GM12878 (cell line): Measurements from ENCODE around the gene KIAA2012. TPM values are rescaled to one million over a fixed set of nuclear protein-coding genes. Genes with fewer than 3 reads are reported as not detected.

Experiments used
- ATAC-seq: fragments of 200-7000 bp; cut with Tn5 transposase; 3 replicates; pipeline ENCODE4 v1.9.1; 2020; ENCODE audit warnings: mild to moderate bottlenecking, moderate library complexity
- BruUV-seq: library from RNA; stranded (reverse); fragments of 400-500 nt; replicated peaks from 2 replicates; lab custom pipeline; 2021; lab: Mats Ljungman, UMichigan
- CTCF ChIA-PET: fragments of 300-600 bp; sonication (Branson Sonifier 250); formaldehyde crosslinking; extraction: SDS; loops from one replicate; lab custom pipeline; 2021; ENCODE audit warnings: inconsistent platforms; lab: Yijun Ruan, JAX
- POLR2A ChIA-PET: fragments of 350-600 bp; formaldehyde crosslinking; extraction: SDS; loops from one replicate; lab custom pipeline; 2021; ENCODE audit warnings: inconsistent platforms; lab: Charles Lee
- RAD21 ChIA-PET: fragments of 300-600 bp; sonication (Branson Sonifier 250); formaldehyde crosslinking; loops from one replicate; lab custom pipeline; 2023; ENCODE audit warnings: antibody characterized with exemption; ENCODE audit not compliant: unreplicated experiment; lab: Charles Lee
- SMC1A ChIA-PET: fragments of 300-600 bp; sonication (Branson Sonifier 250); formaldehyde crosslinking; loops from one replicate; lab custom pipeline; 2023; ENCODE audit not compliant: unreplicated experiment, uncharacterized antibody; lab: Charles Lee
- DNase-seq: peaks from one replicate; pipeline ENCODE4 v3.0.0-alpha.2; 2011; ENCODE audit warnings: low read depth, low spot score
- FAIRE-seq: peaks from 3 replicates; lab custom pipeline; 2011; peaks lifted over from hg19 to GRCh38; lab: Jason Lieb, UNC
- H2AFZ ChIP-seq: 2 replicates; pipeline ENCODE4 v1.6.0; 2011; ENCODE audit warnings: low read depth, low read length, control low read depth; ENCODE audit not compliant: control insufficient read depth
- H3K27ac ChIP-seq: 2 replicates; pipeline ENCODE4 v1.5.1; 2011; ENCODE audit warnings: control low read depth; ENCODE audit not compliant: control insufficient read depth, insufficient read depth
- H3K27me3 ChIP-seq, 2 experiments: replicated peaks in 1 of 2; 2 replicates each; pipeline versions ENCODE4 v1.6.0 to v1.6.1; 2011; ENCODE audit warnings: low read length in 1 of 2; ENCODE audit not compliant: control insufficient read depth in 2 of 2, insufficient read depth in 2 of 2
- H3K36me3 ChIP-seq, 2 experiments: 2 replicates each; pipeline ENCODE4 v1.5.1; 2011; ENCODE audit warnings: low read length in 1 of 2; ENCODE audit not compliant: control insufficient read depth in 2 of 2, insufficient read depth in 2 of 2
- H3K4me1 ChIP-seq: 2 replicates; pipeline ENCODE4 v1.6.1; 2011; ENCODE audit warnings: mild to moderate bottlenecking, low read length, moderate library complexity, mixed read lengths; ENCODE audit not compliant: control insufficient read depth, insufficient read depth
- H3K4me2 ChIP-seq: 2 replicates; pipeline ENCODE4 v1.6.0; 2011; ENCODE audit warnings: control low read depth; ENCODE audit not compliant: control insufficient read depth, insufficient read depth
- H3K4me3 ChIP-seq: fragments of 200-600 bp; sonication (generic); 2 replicates; pipeline ENCODE4 v1.5.1; 2016
- H3K79me2 ChIP-seq: 2 replicates; pipeline ENCODE4 v1.6.0; 2011; ENCODE audit warnings: low read length; ENCODE audit not compliant: control insufficient read depth, insufficient read depth
- H3K9ac ChIP-seq: 2 replicates; pipeline ENCODE4 v1.8.0; 2011; ENCODE audit warnings: low read length, control low read depth, mixed read lengths; ENCODE audit not compliant: control insufficient read depth, insufficient read depth
- H3K9me3 ChIP-seq: replicated peaks from 3 replicates; pipeline ENCODE4 v1.5.1; 2011; ENCODE audit warnings: mild to moderate bottlenecking, low read length; ENCODE audit not compliant: control insufficient read depth, insufficient read depth
- H4K20me1 ChIP-seq: 2 replicates; pipeline ENCODE4 v1.6.0; 2011; ENCODE audit not compliant: control insufficient read depth, insufficient read depth
- CREB1 ChIP-seq: IDR thresholded peaks from 2 replicates; pipeline ENCODE4 v1.6.1; 2012; ENCODE audit warnings: low read depth, mild to moderate bottlenecking, inconsistent platforms
- E2F8 ChIP-seq: fragments of 450-650 bp; IDR thresholded peaks from 2 replicates; pipeline ENCODE4 v1.6.1; 2018; ENCODE audit warnings: mild to moderate bottlenecking, low read depth, moderate library complexity; ENCODE audit not compliant: partially characterized antibody
- SMARCA5 ChIP-seq: fragments of 450-650 bp; IDR thresholded peaks from 2 replicates; pipeline ENCODE4 v1.6.1; 2017; ENCODE audit warnings: mild to moderate bottlenecking
- SMC3 ChIP-seq: IDR thresholded peaks from 2 replicates; pipeline ENCODE4 v1.6.1; 2011; ENCODE audit warnings: low read length, improper control_type of control experiment, borderline replicate concordance
- ZNF384 ChIP-seq: IDR thresholded peaks from 2 replicates; pipeline ENCODE4 v1.6.1; 2012; ENCODE audit warnings: low read depth, mild to moderate bottlenecking, low read length, improper control_type of control experiment, borderline replicate concordance
- in situ Hi-C: fragments of 300-500 bp; cut with MboI; formaldehyde crosslinking; loops from 9 replicates; pipeline ENCODE4 v1.14.3; 2018; ENCODE audit warnings: mixed read lengths
- intact Hi-C: fragments of 100-400 bp; cut with micrococcal nuclease; formaldehyde crosslinking; loops from one replicate; pipeline ENCODE4 v1.14.2; 2022; ENCODE audit not compliant: unreplicated experiment
- polyA plus RNA-seq, 11 experiments: library from polyadenylated mRNA; depleted of rRNA in 4 of 11; unstranded in 6 of 11; stranded (reverse) in 5 of 11; fragments of >200 nt; fragmentation: Nextera tagmentation in 4 of 11; fragmentation: Illumina TruSeq in 1 of 11; extraction: Ambion mirVana in 4 of 11; extraction: Trizol in 1 of 11; gene quantifications; 1 replicate in 1 of 11; 2 replicates in 10 of 11; pipeline versions ENCODE4 v1.2.1 to v1.2.3, GENCODE V29; 2011 to 2016; ENCODE audit warnings: inconsistent platforms in 2 of 11, missing spikeins in 2 of 11, low read depth in 1 of 11
- total RNA-seq, 4 experiments: library from RNA; depleted of rRNA in 3 of 4; stranded (reverse); fragments of >200 nt in 3 of 4; fragmentation: Illumina TruSeq in 1 of 4; extraction: Trizol in 1 of 4; gene quantifications; 2 replicates each; pipeline versions ENCODE4 v1.2.1 to v1.2.3, GENCODE V29; 2013 to 2021

KIAA2012 gene
- total and polyA plus RNA-seq, 10 of the 15 experiments (the other 5 are each of a cell fraction or from before 2014, with no cell fraction given), result 0.03 TPM; not detected in 9

DNA sequence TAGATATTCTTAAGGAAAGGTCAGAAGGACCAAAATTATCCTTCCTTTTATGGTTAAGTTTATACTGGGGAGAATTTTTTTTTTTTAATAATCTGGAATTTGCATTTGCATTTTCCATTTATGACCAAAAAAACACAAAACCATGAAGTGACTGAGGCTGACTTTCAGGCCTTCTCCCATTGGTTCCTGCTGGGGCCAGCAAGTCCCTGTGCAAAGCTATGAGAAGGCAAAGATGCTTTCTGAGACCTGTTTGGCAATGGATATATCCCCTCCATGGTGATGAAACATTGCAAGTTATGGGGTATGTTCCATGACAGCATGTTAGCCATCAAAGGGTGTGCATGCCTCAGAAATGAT is 60.8 kb downstream of the KIAA2012 start:
- no peaks in the 10 kb centered on the region for H3K27me3 ChIP-seq
- no peaks in the 10 kb centered on the region for H3K36me3 ChIP-seq
- in situ Hi-C loops (no loop called here), intact Hi-C loops (no loop called here)
- H2AFZ ChIP-seq, result no peak overlapping the region
- no peaks in the 10 kb centered on the region for H3K79me2 ChIP-seq
- RAD21 ChIA-PET, result no interaction called here
- no peak overlapping the region for H3K27ac ChIP-seq
- CTCF ChIA-PET, result no interaction called here
- no peak overlapping the region for H3K9ac ChIP-seq
- no peaks in the 10 kb centered on the region for H3K4me1 ChIP-seq
- H3K4me3 ChIP-seq, result no peak overlapping the region
- no peak for FAIRE-seq
- no peaks in the 10 kb centered on the region for H4K20me1 ChIP-seq
- H3K9me3 ChIP-seq, result no peaks in the 10 kb centered on the region
- no peak for DNase-seq
- H3K4me2 ChIP-seq, result no peak overlapping the region
- no peak for ATAC-seq
- TF ChIP-seq CREB1, result no peak
- TF ChIP-seq ZNF384, result no peak
- no peak for TF ChIP-seq SMC3
- no peak for TF ChIP-seq SMARCA5
- TF ChIP-seq E2F8, result no peak
- SMC1A ChIA-PET, result no interaction called here
- POLR2A ChIA-PET, result no interaction called here
- BruUV-seq, result no TSS peak
